GM23338 (cell line): Measurements from ENCODE around the gene RPH3AL. TPM values are rescaled to one million over a fixed set of nuclear protein-coding genes. Genes with fewer than 3 reads are reported as not detected.

Source experiments
- ATAC-seq: fragments of 200-7000 bp; cut with Tn5 transposase; 3 replicates; pipeline ENCODE4 v1.9.1; 2020
- DNase-seq: peaks from one replicate; pipeline ENCODE4 v3.0.0-alpha.2; 2015; ENCODE audit warnings: low spot score
- H2AFZ ChIP-seq: fragments of 200-600 bp; sonication (generic); 2 replicates; pipeline ENCODE4 v1.8.0; 2016; ENCODE audit warnings: antibody characterized with exemption, mild to moderate bottlenecking, moderate library complexity
- H3F3A ChIP-seq: fragments of 200-600 bp; sonication (generic); replicated peaks from 2 replicates; pipeline ENCODE4 v1.8.0; 2017; ENCODE audit warnings: antibody characterized with exemption, mixed run types, low read depth
- H3K27ac ChIP-seq: fragments of 200-600 bp; sonication (generic); 2 replicates; pipeline ENCODE4 v1.6.1; 2016; ENCODE audit warnings: low read depth
- H3K27me3 ChIP-seq: fragments of 200-600 bp; sonication (generic); 2 replicates; pipeline ENCODE4 v1.8.0; 2016; ENCODE audit warnings: mild to moderate bottlenecking, mixed run types, moderate library complexity; ENCODE audit not compliant: insufficient read depth
- H3K36me3 ChIP-seq: fragments of 200-600 bp; sonication (generic); 2 replicates; pipeline ENCODE4 v1.8.0; 2016; ENCODE audit warnings: mild to moderate bottlenecking; ENCODE audit not compliant: insufficient read depth
- H3K4me1 ChIP-seq: fragments of 200-600 bp; sonication (generic); 2 replicates; pipeline ENCODE4 v1.8.0; 2016; ENCODE audit warnings: mild to moderate bottlenecking, moderate library complexity; ENCODE audit not compliant: insufficient read depth
- H3K4me2 ChIP-seq: fragments of 200-600 bp; sonication (generic); 2 replicates; pipeline ENCODE4 v1.7.1; 2017; ENCODE audit warnings: mixed run types
- H3K4me3 ChIP-seq: fragments of 200-600 bp; sonication (generic); 2 replicates; pipeline ENCODE4 v1.6.1; 2016; ENCODE audit warnings: mixed run types
- H3K79me2 ChIP-seq: fragments of 200-600 bp; sonication (generic); replicated peaks from 2 replicates; pipeline ENCODE4 v1.8.0; 2017; ENCODE audit warnings: mild to moderate bottlenecking; ENCODE audit not compliant: insufficient read depth
- H3K9me2 ChIP-seq: fragments of 200-600 bp; sonication (generic); 2 replicates; pipeline ENCODE4 v1.8.0; 2017; ENCODE audit not compliant: insufficient read depth
- H4K20me1 ChIP-seq: fragments of 200-600 bp; sonication (generic); replicated peaks from 2 replicates; pipeline ENCODE4 v1.8.0; 2017; ENCODE audit warnings: mild to moderate bottlenecking; ENCODE audit not compliant: insufficient read depth
- H3K27ac Mint-ChIP-seq: 2 replicates; pipeline ENCODE4 v1.8.0; 2020; ENCODE audit warnings: inconsistent platforms, mild to moderate bottlenecking, moderate library complexity, mixed read lengths
- H3K27me3 Mint-ChIP-seq: 3 replicates; pipeline ENCODE4 v1.8.0; 2022; ENCODE audit warnings: low read depth, mild to moderate bottlenecking, moderate library complexity, mixed read lengths, inconsistent platforms; ENCODE audit not compliant: insufficient read depth, poor library complexity
- H3K36me3 Mint-ChIP-seq: 3 replicates; pipeline ENCODE4 v1.8.0; 2021; ENCODE audit warnings: low read depth, mild to moderate bottlenecking, inconsistent platforms, moderate library complexity, mixed read lengths
- H3K4me1 Mint-ChIP-seq: 3 replicates; pipeline ENCODE4 v1.8.0; 2020; ENCODE audit warnings: mild to moderate bottlenecking, inconsistent platforms, mixed read lengths
- H3K4me3 Mint-ChIP-seq: 3 replicates; pipeline ENCODE4 v1.8.0; 2021; ENCODE audit warnings: moderate library complexity, mild to moderate bottlenecking, inconsistent platforms, mixed read lengths
- H3K9me3 Mint-ChIP-seq: 3 replicates; pipeline ENCODE4 v1.8.0; 2020; ENCODE audit warnings: moderate library complexity, mild to moderate bottlenecking, inconsistent platforms, mixed read lengths
- CREB1 ChIP-seq: fragments of 250-450 bp; sonication (Bioruptor Pico); IDR thresholded peaks from 2 replicates; pipeline ENCODE4 v1.5.0; 2020; ENCODE audit warnings: low read depth, mild to moderate bottlenecking, moderate library complexity
- EZH2 ChIP-seq: fragments of 200-600 bp; sonication (generic); IDR thresholded peaks from one replicate; pipeline ENCODE4 v1.8.0; 2017; ENCODE audit warnings: antibody characterized with exemption, mild to moderate bottlenecking, low read depth; ENCODE audit not compliant: unreplicated experiment
- EZH2phosphoT487 ChIP-seq: fragments of 200-600 bp; sonication (generic); IDR thresholded peaks from one replicate; pipeline ENCODE4 v1.8.1; 2018; ENCODE audit warnings: antibody characterized with exemption; ENCODE audit not compliant: unreplicated experiment
- JUNB ChIP-seq: IDR thresholded peaks from one replicate; pipeline ENCODE4 v1.6.1; 2016; ENCODE audit warnings: antibody characterized with exemption; ENCODE audit not compliant: unreplicated experiment
- POLR2AphosphoS5 ChIP-seq: IDR thresholded peaks from 2 replicates; pipeline ENCODE4 v1.6.1; 2016; ENCODE audit warnings: antibody characterized with exemption, low read depth
- STAT1 ChIP-seq: IDR thresholded peaks from one replicate; pipeline ENCODE4 v1.6.1; 2016; ENCODE audit warnings: antibody characterized with exemption; ENCODE audit not compliant: unreplicated experiment
- ZNF114 ChIP-seq: fragments of 250-450 bp; sonication (Bioruptor Pico); IDR thresholded peaks from 2 replicates; pipeline ENCODE4 v1.5.0; 2020; ENCODE audit warnings: mild to moderate bottlenecking, moderate library complexity
- ZNF331 ChIP-seq: fragments of 250-450 bp; sonication (Bioruptor Pico); IDR thresholded peaks from 2 replicates; pipeline ENCODE4 v1.5.0; 2020; ENCODE audit warnings: low read depth, mild to moderate bottlenecking, moderate library complexity
- polyA plus RNA-seq: library from polyadenylated mRNA; unstranded; fragments of >200 nt; fragmentation: Nextera tagmentation; extraction: Ambion mirVana; gene quantifications from 2 replicates; pipeline ENCODE4 v1.2.1, GENCODE V29; 2016
- total RNA-seq: library from RNA; depleted of rRNA; stranded (reverse); fragments of >200 nt; shearing (Covaris generic); gene quantifications from 2 replicates; pipeline ENCODE4 v1.2.3, GENCODE V29; 2014
- TF ChIP-seq, protein P1 (sequence below): IDR thresholded peaks from 2 replicates; pipeline ENCODE4 v1.6.1; 2016; ENCODE audit warnings: antibody characterized with exemption
- TF ChIP-seq, protein P2 (sequence below): fragments of 250-450 bp; sonication (Bioruptor Pico); IDR thresholded peaks from 2 replicates; pipeline ENCODE4 v1.5.0; 2020; ENCODE audit warnings: mild to moderate bottlenecking, moderate library complexity

The RPH3AL gene
- total and polyA plus RNA-seq, 2 experiments from 2014 or later: 2.7 to 6.3 TPM

DNA sequence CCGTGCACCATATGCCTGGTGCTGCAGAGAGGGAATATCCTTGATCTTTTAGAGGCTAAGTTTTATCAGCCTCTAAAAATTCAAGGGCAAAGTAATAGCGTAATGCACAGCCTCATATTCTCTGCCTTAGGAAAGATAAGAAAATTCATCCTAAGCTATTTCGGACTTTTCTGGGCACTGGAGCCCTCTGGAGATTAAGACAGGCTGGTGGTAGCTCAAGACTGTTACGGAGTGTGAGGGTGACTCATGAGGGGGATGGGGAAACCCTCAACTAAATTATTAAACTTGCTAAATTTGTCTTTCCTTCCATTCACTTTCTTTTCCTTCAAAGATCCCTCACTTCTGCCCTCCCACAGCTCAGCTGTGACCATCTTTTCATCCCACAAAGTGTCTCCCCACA is 73.3 kb downstream of the RPH3AL start:
- H3K36me3 ChIP-seq: no peaks in the 10 kb centered on the region
- no peaks in the 10 kb centered on the region; the same call in 1 of the 3 replicates for H3K36me3 Mint-ChIP-seq
- no peaks in the 10 kb centered on the region for H3K79me2 ChIP-seq
- no peaks in the 10 kb centered on the region for H3K4me1 ChIP-seq
- H3K4me3 ChIP-seq: no peak overlapping the region
- H3K27me3 ChIP-seq: no peaks in the 10 kb centered on the region
- no peak for ATAC-seq
- H3K9me3 Mint-ChIP-seq: peaks cover 10% of the 10 kb centered on the region
- no peaks in the 10 kb centered on the region for H3F3A ChIP-seq
- no peak overlapping the region for H3K4me2 ChIP-seq
- H3K4me1 Mint-ChIP-seq: peaks cover 3% of the 10 kb centered on the region; the same call in 1 of the 3 replicates
- H4K20me1 ChIP-seq: no peaks in the 10 kb centered on the region
- H2AFZ ChIP-seq: no peak overlapping the region
- TF ChIP-seq STAT1: no peak
- no peak for TF ChIP-seq CREB1
- no peak for TF ChIP-seq ZNF331
- no peak for TF ChIP-seq ZNF114 (CRISPR knock-in tag)
- no peak for DNase-seq
- no peak overlapping the region for H3K27ac ChIP-seq
- no peak overlapping the region for H3K4me3 Mint-ChIP-seq
- no peak overlapping the region for H3K27ac Mint-ChIP-seq
- H3K9me2 ChIP-seq: peaks cover 5% of the 10 kb centered on the region; the same call in 1 of the 2 replicates
- H3K27me3 Mint-ChIP-seq: peaks cover 10% of the 10 kb centered on the region

DNA sequence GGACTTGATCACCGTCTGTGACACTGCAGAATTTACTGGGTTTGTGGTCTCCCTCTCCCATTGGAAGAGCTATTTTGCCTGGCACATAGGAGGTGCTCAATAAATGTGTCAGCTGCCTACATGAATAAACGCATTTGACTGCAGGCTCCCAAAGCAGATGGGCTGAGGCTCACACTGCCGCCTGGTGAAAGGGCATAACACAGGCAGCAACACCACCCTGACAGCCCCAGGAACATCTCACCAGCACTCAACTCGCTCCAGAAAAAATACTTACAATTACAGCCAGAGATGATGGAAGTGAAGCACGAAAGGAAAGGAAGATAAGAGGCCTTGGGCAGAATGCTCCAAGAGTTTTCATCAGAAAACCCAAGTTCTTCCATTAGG is 73.9 kb downstream of the RPH3AL start:
- Mint-ChIP-seq H3K4me3 (no peak overlapping the region), H3K36me3 (no peaks in the 10 kb centered on the region; the same call in 1 of the 3 replicates), H3K9me3 (peaks cover 10% of the 10 kb centered on the region), H3K4me1 (peaks cover 3% of the 10 kb centered on the region; the same call in 1 of the 3 replicates), H3K27me3 (peaks cover 10% of the 10 kb centered on the region), H3K27ac (no peak overlapping the region)
- H3K4me1 ChIP-seq: no peaks in the 10 kb centered on the region
- H3K4me3 ChIP-seq: no peak overlapping the region
- no peak for ATAC-seq
- H3K9me2 ChIP-seq: peaks cover 5% of the 10 kb centered on the region; the same call in 1 of the 2 replicates
- H2AFZ ChIP-seq: no peak overlapping the region
- H3K27me3 ChIP-seq: no peaks in the 10 kb centered on the region
- H3K27ac ChIP-seq: no peak overlapping the region
- H3F3A ChIP-seq: no peaks in the 10 kb centered on the region
- no peaks in the 10 kb centered on the region for H3K79me2 ChIP-seq
- no peak for TF ChIP-seq CREB1
- no peak for TF ChIP-seq EZH2phosphoT487
- TF ChIP-seq, protein P1, sequence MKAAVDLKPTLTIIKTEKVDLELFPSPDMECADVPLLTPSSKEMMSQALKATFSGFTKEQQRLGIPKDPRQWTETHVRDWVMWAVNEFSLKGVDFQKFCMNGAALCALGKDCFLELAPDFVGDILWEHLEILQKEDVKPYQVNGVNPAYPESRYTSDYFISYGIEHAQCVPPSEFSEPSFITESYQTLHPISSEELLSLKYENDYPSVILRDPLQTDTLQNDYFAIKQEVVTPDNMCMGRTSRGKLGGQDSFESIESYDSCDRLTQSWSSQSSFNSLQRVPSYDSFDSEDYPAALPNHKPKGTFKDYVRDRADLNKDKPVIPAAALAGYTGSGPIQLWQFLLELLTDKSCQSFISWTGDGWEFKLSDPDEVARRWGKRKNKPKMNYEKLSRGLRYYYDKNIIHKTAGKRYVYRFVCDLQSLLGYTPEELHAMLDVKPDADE: no peak
- TF ChIP-seq STAT1: no peak
- no peak for TF ChIP-seq EZH2
- no peak for TF ChIP-seq POLR2AphosphoS5
- TF ChIP-seq ZNF331: no peak
- no peak for DNase-seq
- no peak overlapping the region for H3K4me2 ChIP-seq
- no peaks in the 10 kb centered on the region for H3K36me3 ChIP-seq
- H4K20me1 ChIP-seq: no peaks in the 10 kb centered on the region

DNA sequence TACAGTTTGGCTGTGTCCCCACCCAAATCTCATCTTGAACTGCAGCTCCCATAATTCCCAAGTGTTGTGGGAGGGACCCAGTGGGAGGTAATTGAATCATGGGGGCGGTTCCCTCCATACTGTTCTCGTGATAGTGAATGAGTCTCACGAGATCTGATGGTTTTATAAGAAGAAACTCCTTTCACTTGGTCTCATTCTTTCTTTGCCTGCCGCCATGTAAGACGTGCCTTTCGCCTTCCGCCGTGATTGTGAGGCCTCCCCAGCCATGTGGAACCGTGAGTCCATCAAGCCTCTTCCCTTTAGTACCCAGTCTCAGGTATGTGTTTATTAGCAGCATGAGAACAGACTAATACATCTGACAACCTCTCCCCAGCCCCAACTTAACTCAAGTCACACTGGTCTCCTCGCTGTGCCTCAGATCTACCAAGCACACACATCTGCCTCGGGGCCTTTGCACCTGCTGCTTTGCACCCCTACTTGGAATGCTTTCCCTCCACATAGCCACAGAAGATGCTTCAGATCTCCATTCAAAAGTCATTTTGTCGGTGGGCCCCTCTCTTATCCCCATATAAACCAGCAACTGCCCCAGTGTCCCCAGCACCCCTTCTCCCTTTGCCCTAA is 74.4 kb downstream of the RPH3AL start:
- peaks cover 10% of the 10 kb centered on the region for H3K9me3 Mint-ChIP-seq
- no peak overlapping the region for H3K27ac Mint-ChIP-seq
- no peaks in the 10 kb centered on the region; the same call in 1 of the 3 replicates for H3K36me3 Mint-ChIP-seq
- Histone ChIP-seq H2AFZ (no peak overlapping the region), H4K20me1 (no peaks in the 10 kb centered on the region), H3K27ac (no peak overlapping the region), H3K4me3 (no peak overlapping the region), H3K79me2 (no peaks in the 10 kb centered on the region), H3K27me3 (no peaks in the 10 kb centered on the region), H3K4me2 (no peak overlapping the region), H3K36me3 (no peaks in the 10 kb centered on the region), H3K4me1 (no peaks in the 10 kb centered on the region), H3K9me2 (peaks cover 5% of the 10 kb centered on the region; the same call in 1 of the 2 replicates), H3F3A (no peaks in the 10 kb centered on the region)
- H3K4me1 Mint-ChIP-seq: peaks cover 3% of the 10 kb centered on the region; the same call in 1 of the 3 replicates
- no peak overlapping the region for H3K4me3 Mint-ChIP-seq
- H3K27me3 Mint-ChIP-seq: peaks cover 10% of the 10 kb centered on the region
- DNase-seq (no peak), ATAC-seq (no peak)
- TF ChIP-seq JUNB: no peak
- TF ChIP-seq, protein P2, sequence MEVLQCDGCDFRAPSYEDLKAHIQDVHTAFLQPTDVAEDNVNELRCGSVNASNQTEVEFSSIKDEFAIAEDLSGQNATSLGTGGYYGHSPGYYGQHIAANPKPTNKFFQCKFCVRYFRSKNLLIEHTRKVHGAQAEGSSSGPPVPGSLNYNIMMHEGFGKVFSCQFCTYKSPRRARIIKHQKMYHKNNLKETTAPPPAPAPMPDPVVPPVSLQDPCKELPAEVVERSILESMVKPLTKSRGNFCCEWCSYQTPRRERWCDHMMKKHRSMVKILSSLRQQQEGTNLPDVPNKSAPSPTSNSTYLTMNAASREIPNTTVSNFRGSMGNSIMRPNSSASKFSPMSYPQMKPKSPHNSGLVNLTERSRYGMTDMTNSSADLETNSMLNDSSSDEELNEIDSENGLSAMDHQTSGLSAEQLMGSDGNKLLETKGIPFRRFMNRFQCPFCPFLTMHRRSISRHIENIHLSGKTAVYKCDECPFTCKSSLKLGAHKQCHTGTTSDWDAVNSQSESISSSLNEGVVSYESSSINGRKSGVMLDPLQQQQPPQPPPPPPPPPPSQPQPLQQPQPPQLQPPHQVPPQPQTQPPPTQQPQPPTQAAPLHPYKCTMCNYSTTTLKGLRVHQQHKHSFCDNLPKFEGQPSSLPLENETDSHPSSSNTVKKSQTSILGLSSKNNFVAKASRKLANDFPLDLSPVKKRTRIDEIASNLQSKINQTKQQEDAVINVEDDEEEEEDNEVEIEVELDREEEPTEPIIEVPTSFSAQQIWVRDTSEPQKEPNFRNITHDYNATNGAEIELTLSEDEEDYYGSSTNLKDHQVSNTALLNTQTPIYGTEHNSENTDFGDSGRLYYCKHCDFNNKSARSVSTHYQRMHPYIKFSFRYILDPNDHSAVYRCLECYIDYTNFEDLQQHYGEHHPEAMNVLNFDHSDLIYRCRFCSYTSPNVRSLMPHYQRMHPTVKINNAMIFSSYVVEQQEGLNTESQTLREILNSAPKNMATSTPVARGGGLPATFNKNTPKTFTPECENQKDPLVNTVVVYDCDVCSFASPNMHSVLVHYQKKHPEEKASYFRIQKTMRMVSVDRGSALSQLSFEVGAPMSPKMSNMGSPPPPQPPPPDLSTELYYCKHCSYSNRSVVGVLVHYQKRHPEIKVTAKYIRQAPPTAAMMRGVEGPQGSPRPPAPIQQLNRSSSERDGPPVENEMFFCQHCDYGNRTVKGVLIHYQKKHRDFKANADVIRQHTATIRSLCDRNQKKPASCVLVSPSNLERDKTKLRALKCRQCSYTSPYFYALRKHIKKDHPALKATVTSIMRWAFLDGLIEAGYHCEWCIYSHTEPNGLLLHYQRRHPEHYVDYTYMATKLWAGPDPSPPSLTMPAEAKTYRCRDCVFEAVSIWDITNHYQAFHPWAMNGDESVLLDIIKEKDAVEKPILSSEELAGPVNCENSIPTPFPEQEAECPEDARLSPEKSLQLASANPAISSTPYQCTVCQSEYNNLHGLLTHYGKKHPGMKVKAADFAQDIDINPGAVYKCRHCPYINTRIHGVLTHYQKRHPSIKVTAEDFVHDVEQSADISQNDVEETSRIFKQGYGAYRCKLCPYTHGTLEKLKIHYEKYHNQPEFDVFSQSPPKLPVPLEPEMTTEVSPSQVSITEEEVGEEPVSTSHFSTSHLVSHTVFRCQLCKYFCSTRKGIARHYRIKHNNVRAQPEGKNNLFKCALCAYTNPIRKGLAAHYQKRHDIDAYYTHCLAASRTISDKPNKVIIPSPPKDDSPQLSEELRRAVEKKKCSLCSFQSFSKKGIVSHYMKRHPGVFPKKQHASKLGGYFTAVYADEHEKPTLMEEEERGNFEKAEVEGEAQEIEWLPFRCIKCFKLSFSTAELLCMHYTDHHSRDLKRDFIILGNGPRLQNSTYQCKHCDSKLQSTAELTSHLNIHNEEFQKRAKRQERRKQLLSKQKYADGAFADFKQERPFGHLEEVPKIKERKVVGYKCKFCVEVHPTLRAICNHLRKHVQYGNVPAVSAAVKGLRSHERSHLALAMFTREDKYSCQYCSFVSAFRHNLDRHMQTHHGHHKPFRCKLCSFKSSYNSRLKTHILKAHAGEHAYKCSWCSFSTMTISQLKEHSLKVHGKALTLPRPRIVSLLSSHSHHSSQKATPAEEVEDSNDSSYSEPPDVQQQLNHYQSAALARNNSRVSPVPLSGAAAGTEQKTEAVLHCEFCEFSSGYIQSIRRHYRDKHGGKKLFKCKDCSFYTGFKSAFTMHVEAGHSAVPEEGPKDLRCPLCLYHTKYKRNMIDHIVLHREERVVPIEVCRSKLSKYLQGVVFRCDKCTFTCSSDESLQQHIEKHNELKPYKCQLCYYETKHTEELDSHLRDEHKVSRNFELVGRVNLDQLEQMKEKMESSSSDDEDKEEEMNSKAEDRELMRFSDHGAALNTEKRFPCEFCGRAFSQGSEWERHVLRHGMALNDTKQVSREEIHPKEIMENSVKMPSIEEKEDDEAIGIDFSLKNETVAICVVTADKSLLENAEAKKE (CRISPR knock-in tag): no peak
